ENCODE measurements around the gene CCDC92B.

- TF ChIP-seq REST (IDR thresholded peaks at IDR 0.05; ENCODE audit: low read depth, low read length), result no peak
- TF ChIP-seq CTCF (IDR thresholded peaks at IDR 0.05), result no peak
- TF ChIP-seq EP300 (IDR thresholded peaks at IDR 0.05; ENCODE audit: borderline replicate concordance in 1 of 2, low read depth in 1 of 2, low read length in 1 of 2), result no peak
- no peak for TF ChIP-seq MAX (IDR thresholded peaks at IDR 0.05; ENCODE audit: low read depth)
- no peak for TF ChIP-seq TAF1 (IDR thresholded peaks at IDR 0.05; ENCODE audit: borderline replicate concordance, low read depth, low read length)
- TF ChIP-seq RFX5 (IDR thresholded peaks at IDR 0.05; ENCODE audit: low read length), result no peak
- TF ChIP-seq PBX3 (IDR thresholded peaks at IDR 0.05), result no peak
- no peak for TF ChIP-seq RCOR1 (IDR thresholded peaks at IDR 0.05; ENCODE audit: low read length)
- TF ChIP-seq MXI1 (IDR thresholded peaks at IDR 0.05; ENCODE audit: low read depth, low read length), result no peak
- no peak for TF ChIP-seq RAD21 (IDR thresholded peaks at IDR 0.05; ENCODE audit: low read length)
- TF ChIP-seq USF1 (IDR thresholded peaks at IDR 0.05; ENCODE audit: borderline replicate concordance, low read depth), result no peak
- TF ChIP-seq NRF1 (IDR thresholded peaks at IDR 0.05; ENCODE audit: low read depth, low read length), result no peak
- TF ChIP-seq ELF1 (IDR thresholded peaks at IDR 0.05), result no peak
Observed at GRCh38 chr17:2777242-2777867, 27.9 kb upstream of the CCDC92B start.

Data from SK-N-SH (cell line).